HL-60 (cell line): ENCODE data around the gene CHDH.

Source experiments
- DNase-seq, 2 experiments: peaks; one replicate each; pipeline ENCODE4 v3.0.0-alpha.2; 2010 to 2020; ENCODE audit warnings: low read depth in 1 of 2, low spot score in 1 of 2
- H3K27ac ChIP-seq: fragments of 250-450 bp; sonication (Bioruptor Pico); replicated peaks from 2 replicates; pipeline ENCODE4 v1.5.1; 2020; ENCODE audit warnings: mild to moderate bottlenecking, moderate library complexity
- H3K27me3 ChIP-seq: fragments of 250-450 bp; sonication (Bioruptor Pico); 2 replicates; pipeline ENCODE4 v1.5.1; 2021; ENCODE audit warnings: mild to moderate bottlenecking, moderate library complexity; ENCODE audit not compliant: insufficient read depth, poor library complexity, severe bottlenecking
- H3K4me3 ChIP-seq: replicated peaks from 2 replicates; pipeline ENCODE4 v1.5.1; 2011; ENCODE audit warnings: mild to moderate bottlenecking, control low read depth, low read length; ENCODE audit not compliant: insufficient read depth
- GABPA ChIP-seq: IDR thresholded peaks from 2 replicates; pipeline ENCODE4 v1.6.1; 2012; ENCODE audit warnings: low read depth
- POLR2AphosphoS5 ChIP-seq: IDR thresholded peaks from 2 replicates; pipeline ENCODE4 v1.6.1; 2012; ENCODE audit warnings: low read depth
- SPI1 ChIP-seq: IDR thresholded peaks from 2 replicates; pipeline ENCODE4 v1.6.1; 2012; ENCODE audit warnings: low read depth, mild to moderate bottlenecking, borderline replicate concordance
- TF ChIP-seq, protein P1 (sequence below): IDR thresholded peaks from one replicate; pipeline ENCODE4 v1.5.1; 2011; ENCODE audit warnings: low read length, control low read depth, inconsistent platforms; ENCODE audit not compliant: insufficient read depth
- TF ChIP-seq, protein P2 (sequence below): IDR thresholded peaks from 2 replicates; pipeline ENCODE4 v1.6.1; 2012; ENCODE audit warnings: low read depth; ENCODE audit not compliant: insufficient replicate concordance

The CHDH gene

DNA sequence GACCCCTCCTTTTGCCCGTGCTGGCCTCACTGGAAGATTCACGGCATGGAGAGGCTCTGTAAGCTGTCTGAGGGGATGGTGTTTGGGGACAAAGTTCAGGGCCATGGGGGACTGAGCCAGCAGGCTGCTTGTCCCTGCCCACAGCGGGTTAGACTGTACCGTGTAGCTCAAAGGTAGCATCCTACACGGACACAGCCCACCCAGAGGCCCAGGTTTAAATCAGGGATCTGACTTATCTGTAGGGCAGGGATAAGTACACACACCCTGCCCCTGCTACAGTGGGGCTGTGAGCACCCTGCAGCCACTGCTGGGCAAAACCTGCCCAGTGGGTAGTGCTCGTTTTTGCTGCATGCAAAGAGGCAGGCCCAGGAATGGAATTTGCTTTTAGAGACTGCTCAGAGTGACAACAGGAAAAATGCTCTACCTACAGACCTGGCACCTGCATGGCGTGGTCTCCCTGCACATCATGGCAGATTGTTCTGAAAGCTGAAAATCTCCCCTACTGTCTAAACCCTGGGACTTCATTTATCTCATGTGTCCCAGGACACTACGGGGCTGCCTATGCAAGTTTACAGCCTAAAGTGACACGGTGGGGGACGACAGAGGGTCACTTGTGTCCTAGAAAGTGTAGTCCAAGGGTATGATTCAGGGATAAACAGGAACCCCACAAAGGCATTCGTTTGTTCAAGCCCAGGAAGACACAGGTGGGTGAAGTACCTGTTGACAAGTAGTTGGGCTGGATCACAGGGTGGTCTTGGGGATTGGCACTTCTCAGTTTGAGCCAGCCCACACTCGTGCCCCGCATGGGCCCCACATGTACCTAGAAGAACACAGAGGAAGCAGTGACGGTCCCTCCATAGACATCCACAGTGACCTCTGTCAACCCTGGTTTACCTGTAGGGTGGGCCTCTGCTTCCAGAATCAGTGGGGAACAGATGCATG lies 27.7 kb downstream of the CHDH start:
- Histone ChIP-seq H3K4me3 (no peak overlapping the region), H3K27ac (no peak overlapping the region), H3K27me3 (peaks cover 11% of the 10 kb centered on the region)
- no peak for DNase-seq
- TF ChIP-seq GABPA (no peak), SPI1 (no peak), POLR2AphosphoS5 (no peak)
- TF ChIP-seq, protein P1, sequence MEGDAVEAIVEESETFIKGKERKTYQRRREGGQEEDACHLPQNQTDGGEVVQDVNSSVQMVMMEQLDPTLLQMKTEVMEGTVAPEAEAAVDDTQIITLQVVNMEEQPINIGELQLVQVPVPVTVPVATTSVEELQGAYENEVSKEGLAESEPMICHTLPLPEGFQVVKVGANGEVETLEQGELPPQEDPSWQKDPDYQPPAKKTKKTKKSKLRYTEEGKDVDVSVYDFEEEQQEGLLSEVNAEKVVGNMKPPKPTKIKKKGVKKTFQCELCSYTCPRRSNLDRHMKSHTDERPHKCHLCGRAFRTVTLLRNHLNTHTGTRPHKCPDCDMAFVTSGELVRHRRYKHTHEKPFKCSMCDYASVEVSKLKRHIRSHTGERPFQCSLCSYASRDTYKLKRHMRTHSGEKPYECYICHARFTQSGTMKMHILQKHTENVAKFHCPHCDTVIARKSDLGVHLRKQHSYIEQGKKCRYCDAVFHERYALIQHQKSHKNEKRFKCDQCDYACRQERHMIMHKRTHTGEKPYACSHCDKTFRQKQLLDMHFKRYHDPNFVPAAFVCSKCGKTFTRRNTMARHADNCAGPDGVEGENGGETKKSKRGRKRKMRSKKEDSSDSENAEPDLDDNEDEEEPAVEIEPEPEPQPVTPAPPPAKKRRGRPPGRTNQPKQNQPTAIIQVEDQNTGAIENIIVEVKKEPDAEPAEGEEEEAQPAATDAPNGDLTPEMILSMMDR = no peak
- TF ChIP-seq, protein P2, sequence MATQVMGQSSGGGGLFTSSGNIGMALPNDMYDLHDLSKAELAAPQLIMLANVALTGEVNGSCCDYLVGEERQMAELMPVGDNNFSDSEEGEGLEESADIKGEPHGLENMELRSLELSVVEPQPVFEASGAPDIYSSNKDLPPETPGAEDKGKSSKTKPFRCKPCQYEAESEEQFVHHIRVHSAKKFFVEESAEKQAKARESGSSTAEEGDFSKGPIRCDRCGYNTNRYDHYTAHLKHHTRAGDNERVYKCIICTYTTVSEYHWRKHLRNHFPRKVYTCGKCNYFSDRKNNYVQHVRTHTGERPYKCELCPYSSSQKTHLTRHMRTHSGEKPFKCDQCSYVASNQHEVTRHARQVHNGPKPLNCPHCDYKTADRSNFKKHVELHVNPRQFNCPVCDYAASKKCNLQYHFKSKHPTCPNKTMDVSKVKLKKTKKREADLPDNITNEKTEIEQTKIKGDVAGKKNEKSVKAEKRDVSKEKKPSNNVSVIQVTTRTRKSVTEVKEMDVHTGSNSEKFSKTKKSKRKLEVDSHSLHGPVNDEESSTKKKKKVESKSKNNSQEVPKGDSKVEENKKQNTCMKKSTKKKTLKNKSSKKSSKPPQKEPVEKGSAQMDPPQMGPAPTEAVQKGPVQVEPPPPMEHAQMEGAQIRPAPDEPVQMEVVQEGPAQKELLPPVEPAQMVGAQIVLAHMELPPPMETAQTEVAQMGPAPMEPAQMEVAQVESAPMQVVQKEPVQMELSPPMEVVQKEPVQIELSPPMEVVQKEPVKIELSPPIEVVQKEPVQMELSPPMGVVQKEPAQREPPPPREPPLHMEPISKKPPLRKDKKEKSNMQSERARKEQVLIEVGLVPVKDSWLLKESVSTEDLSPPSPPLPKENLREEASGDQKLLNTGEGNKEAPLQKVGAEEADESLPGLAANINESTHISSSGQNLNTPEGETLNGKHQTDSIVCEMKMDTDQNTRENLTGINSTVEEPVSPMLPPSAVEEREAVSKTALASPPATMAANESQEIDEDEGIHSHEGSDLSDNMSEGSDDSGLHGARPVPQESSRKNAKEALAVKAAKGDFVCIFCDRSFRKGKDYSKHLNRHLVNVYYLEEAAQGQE = no peak

DNA sequence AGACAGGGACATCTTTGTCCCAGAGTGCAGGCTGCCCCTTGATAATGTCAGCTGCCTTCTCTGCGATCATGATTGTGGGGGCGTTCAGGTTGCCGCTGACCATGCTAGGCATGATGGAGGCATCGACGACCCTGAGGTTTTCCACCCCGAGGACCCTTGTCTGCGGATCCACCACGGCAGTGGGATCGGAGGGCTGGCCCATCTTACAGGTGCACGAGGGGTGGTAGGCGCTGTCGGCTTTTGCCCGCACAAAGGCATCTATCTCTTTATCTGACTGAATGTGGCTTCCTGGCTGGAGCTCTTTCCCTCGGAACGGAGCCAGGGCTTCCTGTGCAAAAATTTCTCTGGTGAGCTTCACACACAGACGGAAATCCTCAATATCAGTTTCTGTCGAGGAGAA lies 28.4 kb downstream of the CHDH start:
- no peak overlapping the region for H3K27ac ChIP-seq
- H3K4me3 ChIP-seq = no peak overlapping the region
- no peak for DNase-seq
- TF ChIP-seq SPI1 (no peak), POLR2AphosphoS5 (no peak), GABPA (no peak)
- TF ChIP-seq, protein P2 = no peak
- TF ChIP-seq, protein P1 = no peak
- H3K27me3 ChIP-seq = peaks cover 11% of the 10 kb centered on the region

DNA sequence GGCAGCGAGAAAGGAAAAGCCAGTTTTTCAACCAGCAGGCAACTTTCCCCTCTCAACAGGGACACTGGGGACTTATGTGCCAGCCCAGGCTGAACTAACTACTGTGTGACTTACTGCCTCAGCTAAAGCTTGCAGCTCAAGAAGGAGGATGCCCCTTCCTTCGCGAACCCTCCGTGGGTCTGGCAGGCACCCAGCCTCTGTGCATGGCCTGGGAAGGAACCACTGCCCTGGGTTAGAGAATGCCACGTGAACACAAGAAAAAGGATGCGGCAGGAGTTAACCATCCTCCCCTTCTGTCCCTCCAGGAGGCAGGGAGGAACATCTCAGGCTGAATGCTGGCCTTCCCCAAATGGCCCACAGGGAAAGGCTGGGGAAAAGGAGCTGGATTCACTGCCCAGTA lies 29.0 kb downstream of the CHDH start:
- no peak overlapping the region for H3K27ac ChIP-seq
- TF ChIP-seq SPI1 = no peak
- no peak for TF ChIP-seq POLR2AphosphoS5
- no peak for TF ChIP-seq GABPA
- TF ChIP-seq, protein P2 = no peak
- TF ChIP-seq, protein P1 = no peak
- H3K27me3 ChIP-seq = peaks cover 11% of the 10 kb centered on the region
- no peak overlapping the region for H3K4me3 ChIP-seq
- DNase-seq = no peak
